ENCODE measurements around the gene ARRDC2.

ARRDC2 gene

GRCh38 chr19:17966550-17967256 lies 41.3 kb upstream of the ARRDC2 start, which contains the start of gene KCNN1:
Gene KCNN1 (plus strand): TSS chr19:17967107. CDS start chr19:17973889, 6,782 bp downstream.
- Histone ChIP-seq H3K4me1 (ENCODE audit: control insufficient read depth in 1 of 2, insufficient read depth in 2 of 2, low read length in 2 of 2) (peaks cover 4% of the 10 kb centered on the region in 2 experiments), H3K79me1 (ENCODE audit: low read length) (no peaks in the 10 kb centered on the region), H3K9me3 (ENCODE audit: insufficient read depth, low read depth, low read length) (no peaks in the 10 kb centered on the region), H4K91ac (ENCODE audit: low read depth, low read length) (no peak within 1 kb of the TSS), H3K27me3 (ENCODE audit: insufficient read depth, low read length) (peaks cover 13% of the 10 kb centered on the region), H3K27ac (ENCODE audit: low read depth, low read length) (no peak within 1 kb of the TSS), H3K4me2 (ENCODE audit: low read length) (peak within 1 kb of the TSS; percentile 55), H2AK5ac (ENCODE audit: low read length) (no peak within 1 kb of the TSS), H3K4me3 (ENCODE audit: low read depth, low read length) (peak within 1 kb of the TSS; percentile 8), H2BK12ac (ENCODE audit: low read length) (no peak within 1 kb of the TSS), H2BK5ac (ENCODE audit: low read depth, low read length, poor library complexity) (no peak within 1 kb of the TSS), H3K79me2 (ENCODE audit: control insufficient read depth, insufficient read depth, low read length, poor library complexity) (no peaks in the 10 kb centered on the region), H2BK120ac (ENCODE audit: insufficient read depth, low read length, poor library complexity) (no peak within 1 kb of the TSS), H4K12ac (ENCODE audit: low read depth, low read length) (no peak within 1 kb of the TSS), H4K8ac (ENCODE audit: low read depth, low read length) (peak within 1 kb of the TSS; percentile 69), H3K14ac (ENCODE audit: low read length) (no peak within 1 kb of the TSS), H3K23ac (ENCODE audit: low read length) (no peak within 1 kb of the TSS), H3K36me3 (ENCODE audit: control insufficient read depth in 1 of 2, insufficient read depth in 2 of 2, low read length in 2 of 2) (no peaks in the 10 kb centered on the region), H3K9ac (ENCODE audit: low read length) (no peak within 1 kb of the TSS), H3K18ac (ENCODE audit: low read length) (no peak within 1 kb of the TSS), H3K4ac (ENCODE audit: low read depth, low read length) (no peak within 1 kb of the TSS), H2AFZ (ENCODE audit: insufficient read depth, low read length, poor library complexity) (peak within 1 kb of the TSS; percentile 13)
- no peak for DNase-seq
- WGBS (ENCODE audit: extremely low coverage, insufficient coverage, insufficient read length) = no CpG with 5 or more reads among the region's 59 CpGs

GRCh38 chr19:17967257-17968051 lies 40.5 kb upstream of the ARRDC2 start:
- Histone ChIP-seq H4K12ac (ENCODE audit: low read depth, low read length) (no peak overlapping the region), H3K23ac (ENCODE audit: low read length) (no peak overlapping the region), H3K79me2 (ENCODE audit: control insufficient read depth, insufficient read depth, low read length, poor library complexity) (no peaks in the 10 kb centered on the region), H2AK5ac (ENCODE audit: low read length) (no peak overlapping the region), H3K36me3 (ENCODE audit: control insufficient read depth in 1 of 2, insufficient read depth in 2 of 2, low read length in 2 of 2) (no peaks in the 10 kb centered on the region), H3K79me1 (ENCODE audit: low read length) (no peaks in the 10 kb centered on the region), H3K4ac (ENCODE audit: low read depth, low read length) (no peak overlapping the region), H2BK12ac (ENCODE audit: low read length) (no peak overlapping the region), H3K27me3 (ENCODE audit: insufficient read depth, low read length) (peaks cover 13% of the 10 kb centered on the region), H2AFZ (ENCODE audit: insufficient read depth, low read length, poor library complexity) (peak overlapping the region; percentile 13), H3K4me2 (ENCODE audit: low read length) (peak overlapping the region; percentile 55), H4K91ac (ENCODE audit: low read depth, low read length) (no peak overlapping the region), H3K4me1 (ENCODE audit: control insufficient read depth in 1 of 2, insufficient read depth in 2 of 2, low read length in 2 of 2) (peaks cover 4% of the 10 kb centered on the region in 2 experiments), H3K9me3 (ENCODE audit: insufficient read depth, low read depth, low read length) (no peaks in the 10 kb centered on the region), H3K9ac (ENCODE audit: low read length) (no peak overlapping the region), H2BK120ac (ENCODE audit: insufficient read depth, low read length, poor library complexity) (no peak overlapping the region), H4K8ac (ENCODE audit: low read depth, low read length) (peak overlapping the region; percentile 69), H3K4me3 (ENCODE audit: low read depth, low read length) (peak overlapping the region; percentile 8), H2BK5ac (ENCODE audit: low read depth, low read length, poor library complexity) (no peak overlapping the region), H3K18ac (ENCODE audit: low read length) (no peak overlapping the region), H3K27ac (ENCODE audit: low read depth, low read length) (no peak overlapping the region), H3K14ac (ENCODE audit: low read length) (no peak overlapping the region)
- WGBS (ENCODE audit: extremely low coverage, insufficient coverage, insufficient read length) = no CpG with 5 or more reads among the region's 35 CpGs
- DNase-seq = no peak

- H3K4me1 ChIP-seq (ENCODE audit: control insufficient read depth in 1 of 2, insufficient read depth in 2 of 2, low read length in 2 of 2) = peaks cover 4% of the 10 kb centered on the region in 2 experiments
- DNase-seq = no peak
- no peak overlapping the region for H3K9ac ChIP-seq (ENCODE audit: low read length)
- H2BK120ac ChIP-seq (ENCODE audit: insufficient read depth, low read length, poor library complexity) = no peak overlapping the region
- no CpG with 5 or more reads among the region's 4 CpGs for WGBS (ENCODE audit: extremely low coverage, insufficient coverage, insufficient read length)
- H3K23ac ChIP-seq (ENCODE audit: low read length) = no peak overlapping the region
- no peaks in the 10 kb centered on the region for H3K36me3 ChIP-seq (ENCODE audit: control insufficient read depth in 1 of 2, insufficient read depth in 2 of 2, low read length in 2 of 2)
- H3K4me2 ChIP-seq (ENCODE audit: low read length) = no peak overlapping the region
- no peak overlapping the region for H2AFZ ChIP-seq (ENCODE audit: insufficient read depth, low read length, poor library complexity)
- no peak overlapping the region for H3K4ac ChIP-seq (ENCODE audit: low read depth, low read length)
- H3K14ac ChIP-seq (ENCODE audit: low read length) = no peak overlapping the region
- H2AK5ac ChIP-seq (ENCODE audit: low read length) = no peak overlapping the region
- no peak overlapping the region for H2BK12ac ChIP-seq (ENCODE audit: low read length)
- H4K12ac ChIP-seq (ENCODE audit: low read depth, low read length) = no peak overlapping the region
- no peak overlapping the region for H3K27ac ChIP-seq (ENCODE audit: low read depth, low read length)
- no peaks in the 10 kb centered on the region for H3K79me1 ChIP-seq (ENCODE audit: low read length)
- H3K79me2 ChIP-seq (ENCODE audit: control insufficient read depth, insufficient read depth, low read length, poor library complexity) = no peaks in the 10 kb centered on the region
- no peak overlapping the region for H4K91ac ChIP-seq (ENCODE audit: low read depth, low read length)
- no peak overlapping the region for H3K18ac ChIP-seq (ENCODE audit: low read length)
- H3K9me3 ChIP-seq (ENCODE audit: insufficient read depth, low read depth, low read length) = no peaks in the 10 kb centered on the region
- no peak overlapping the region for H3K4me3 ChIP-seq (ENCODE audit: low read depth, low read length)
- H4K8ac ChIP-seq (ENCODE audit: low read depth, low read length) = no peak overlapping the region
- H3K27me3 ChIP-seq (ENCODE audit: insufficient read depth, low read length) = peaks cover 13% of the 10 kb centered on the region
- no peak overlapping the region for H2BK5ac ChIP-seq (ENCODE audit: low read depth, low read length, poor library complexity)
Measured at GRCh38 chr19:17968362-17968761, 39.6 kb upstream of the ARRDC2 start.

- no CpG with 5 or more reads among the region's 19 CpGs for WGBS (ENCODE audit: extremely low coverage, insufficient coverage, insufficient read length)
- Histone ChIP-seq H3K4me2 (ENCODE audit: low read length) (no peak overlapping the region), H2BK120ac (ENCODE audit: insufficient read depth, low read length, poor library complexity) (no peak overlapping the region), H3K79me1 (ENCODE audit: low read length) (no peaks in the 10 kb centered on the region), H3K27me3 (ENCODE audit: insufficient read depth, low read length) (peaks cover 13% of the 10 kb centered on the region), H3K79me2 (ENCODE audit: control insufficient read depth, insufficient read depth, low read length, poor library complexity) (no peaks in the 10 kb centered on the region), H2AK5ac (ENCODE audit: low read length) (no peak overlapping the region), H4K8ac (ENCODE audit: low read depth, low read length) (no peak overlapping the region), H2AFZ (ENCODE audit: insufficient read depth, low read length, poor library complexity) (no peak overlapping the region), H4K91ac (ENCODE audit: low read depth, low read length) (no peak overlapping the region), H3K18ac (ENCODE audit: low read length) (no peak overlapping the region), H3K27ac (ENCODE audit: low read depth, low read length) (no peak overlapping the region), H4K12ac (ENCODE audit: low read depth, low read length) (no peak overlapping the region), H2BK5ac (ENCODE audit: low read depth, low read length, poor library complexity) (no peak overlapping the region), H3K4me1 (ENCODE audit: control insufficient read depth in 1 of 2, insufficient read depth in 2 of 2, low read length in 2 of 2) (peaks cover 4% of the 10 kb centered on the region in 2 experiments), H3K9me3 (ENCODE audit: insufficient read depth, low read depth, low read length) (no peaks in the 10 kb centered on the region), H3K36me3 (ENCODE audit: control insufficient read depth in 1 of 2, insufficient read depth in 2 of 2, low read length in 2 of 2) (no peaks in the 10 kb centered on the region), H3K4me3 (ENCODE audit: low read depth, low read length) (no peak overlapping the region), H3K14ac (ENCODE audit: low read length) (no peak overlapping the region), H3K4ac (ENCODE audit: low read depth, low read length) (no peak overlapping the region), H2BK12ac (ENCODE audit: low read length) (no peak overlapping the region), H3K23ac (ENCODE audit: low read length) (no peak overlapping the region), H3K9ac (ENCODE audit: low read length) (no peak overlapping the region)
- DNase-seq = no peak
Measured at GRCh38 chr19:17969096-17969792, 38.7 kb upstream of the ARRDC2 start.

Measured in trophoblast cell (in vitro differentiated cells and primary cell).